ENCODE measurements around the gene MRRF.
A peak's percentile ranks its signal among the peaks of the same experiment; 100 is the strongest.

GRCh38 chr9:122370869-122371755, 106.4 kb downstream of the MRRF start, which contains the start of gene PTGS1:
- TF ChIP-seq EP300 (IDR thresholded peaks at IDR 0.05) (no peak), POLR2A (IDR thresholded peaks at IDR 0.05) (no peak), POLR2AphosphoS5 (IDR thresholded peaks at IDR 0.05) (peak in 1 of 3 donors; percentile 13)
- TF ChIP-seq, protein P1, sequence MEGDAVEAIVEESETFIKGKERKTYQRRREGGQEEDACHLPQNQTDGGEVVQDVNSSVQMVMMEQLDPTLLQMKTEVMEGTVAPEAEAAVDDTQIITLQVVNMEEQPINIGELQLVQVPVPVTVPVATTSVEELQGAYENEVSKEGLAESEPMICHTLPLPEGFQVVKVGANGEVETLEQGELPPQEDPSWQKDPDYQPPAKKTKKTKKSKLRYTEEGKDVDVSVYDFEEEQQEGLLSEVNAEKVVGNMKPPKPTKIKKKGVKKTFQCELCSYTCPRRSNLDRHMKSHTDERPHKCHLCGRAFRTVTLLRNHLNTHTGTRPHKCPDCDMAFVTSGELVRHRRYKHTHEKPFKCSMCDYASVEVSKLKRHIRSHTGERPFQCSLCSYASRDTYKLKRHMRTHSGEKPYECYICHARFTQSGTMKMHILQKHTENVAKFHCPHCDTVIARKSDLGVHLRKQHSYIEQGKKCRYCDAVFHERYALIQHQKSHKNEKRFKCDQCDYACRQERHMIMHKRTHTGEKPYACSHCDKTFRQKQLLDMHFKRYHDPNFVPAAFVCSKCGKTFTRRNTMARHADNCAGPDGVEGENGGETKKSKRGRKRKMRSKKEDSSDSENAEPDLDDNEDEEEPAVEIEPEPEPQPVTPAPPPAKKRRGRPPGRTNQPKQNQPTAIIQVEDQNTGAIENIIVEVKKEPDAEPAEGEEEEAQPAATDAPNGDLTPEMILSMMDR (IDR thresholded peaks at IDR 0.05): no peak

Data from stomach (tissue), 4 donors.